HG02571 (cell line): Measurements from ENCODE around the gene STAP2.

Experiments used
- ATAC-seq: cut with Tn5 transposase; IDR thresholded peaks from one replicate; pipeline ENCODE4 v1.9.1; 2021; ENCODE audit warnings: mild to moderate bottlenecking, moderate library complexity; ENCODE audit not compliant: unreplicated experiment

STAP2 gene

DNA sequence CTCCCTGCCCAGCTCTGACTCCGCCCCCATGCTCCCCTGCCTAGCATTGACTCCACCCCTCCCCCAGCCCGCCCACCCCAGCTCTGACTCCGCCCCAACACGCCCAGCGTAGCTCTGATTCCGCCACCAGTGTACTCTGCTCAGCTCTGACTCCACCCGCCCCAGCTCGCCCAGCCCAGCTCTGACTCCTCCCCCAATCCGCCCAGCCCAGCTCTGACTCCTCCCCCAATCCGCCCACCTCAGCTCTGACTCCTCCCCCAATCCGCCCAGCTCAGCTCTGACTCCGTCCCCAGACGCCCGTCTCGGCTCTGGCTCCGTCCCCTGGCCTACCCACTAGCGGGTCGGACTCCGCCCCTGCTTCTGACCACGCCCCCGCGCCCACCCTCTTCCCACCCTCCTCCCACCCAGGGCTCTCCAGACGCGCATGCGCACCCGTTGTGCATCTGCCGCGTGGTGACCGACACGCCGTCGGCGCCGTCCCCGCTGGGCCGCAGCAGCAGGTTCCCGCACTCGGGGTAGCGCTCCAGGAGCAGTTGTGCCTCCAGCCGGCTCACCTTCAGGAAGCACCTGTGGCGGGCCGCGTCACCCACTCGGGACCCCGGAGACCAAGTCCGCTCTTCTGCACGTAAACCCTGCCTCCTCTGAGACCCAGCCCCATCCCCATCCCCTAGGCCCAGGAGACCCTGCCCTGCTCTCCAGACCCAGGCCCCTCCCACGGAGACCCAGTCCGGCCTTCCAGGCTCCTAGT is 10.2 kb downstream of the STAP2 start:
- peak; percentile 66 for ATAC-seq

GRCh38 chr19:4327877-4328242 is 10.8 kb downstream of the STAP2 start:
- peak; percentile 7 for ATAC-seq

DNA sequence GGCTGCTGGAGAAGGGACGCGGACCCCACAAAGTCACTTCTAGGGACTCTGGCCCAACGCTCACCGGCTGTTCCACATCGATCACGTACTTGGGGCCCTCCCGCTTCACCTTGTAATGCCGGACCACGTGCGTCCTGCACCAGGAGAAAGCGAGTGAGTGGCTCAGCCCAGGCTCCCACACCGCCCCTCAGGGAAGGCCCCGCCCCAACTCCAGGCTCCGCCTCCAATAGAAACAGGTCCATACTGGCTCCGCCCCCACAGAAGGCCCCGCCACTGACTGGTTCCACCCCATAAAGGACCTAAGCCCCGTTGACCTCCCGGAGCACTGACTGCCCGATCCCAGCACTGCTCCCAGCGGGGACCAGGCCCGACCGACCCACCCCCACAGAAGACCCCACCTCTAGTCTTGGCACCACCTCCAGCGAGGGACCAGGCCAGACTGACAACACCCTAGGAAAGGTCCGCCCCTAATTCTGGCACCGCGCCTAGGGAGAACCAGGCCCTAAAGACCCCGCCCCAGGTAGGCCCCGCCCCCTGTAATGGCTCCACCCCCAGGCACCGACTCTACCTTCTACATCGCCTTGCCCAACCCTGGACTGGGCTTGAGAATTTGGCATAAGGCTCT is 11.3 kb downstream of the STAP2 start:
- ATAC-seq: no peak

- ATAC-seq: no peak
Observed at GRCh38 chr19:4326837-4327251, 11.8 kb downstream of the STAP2 start.

DNA sequence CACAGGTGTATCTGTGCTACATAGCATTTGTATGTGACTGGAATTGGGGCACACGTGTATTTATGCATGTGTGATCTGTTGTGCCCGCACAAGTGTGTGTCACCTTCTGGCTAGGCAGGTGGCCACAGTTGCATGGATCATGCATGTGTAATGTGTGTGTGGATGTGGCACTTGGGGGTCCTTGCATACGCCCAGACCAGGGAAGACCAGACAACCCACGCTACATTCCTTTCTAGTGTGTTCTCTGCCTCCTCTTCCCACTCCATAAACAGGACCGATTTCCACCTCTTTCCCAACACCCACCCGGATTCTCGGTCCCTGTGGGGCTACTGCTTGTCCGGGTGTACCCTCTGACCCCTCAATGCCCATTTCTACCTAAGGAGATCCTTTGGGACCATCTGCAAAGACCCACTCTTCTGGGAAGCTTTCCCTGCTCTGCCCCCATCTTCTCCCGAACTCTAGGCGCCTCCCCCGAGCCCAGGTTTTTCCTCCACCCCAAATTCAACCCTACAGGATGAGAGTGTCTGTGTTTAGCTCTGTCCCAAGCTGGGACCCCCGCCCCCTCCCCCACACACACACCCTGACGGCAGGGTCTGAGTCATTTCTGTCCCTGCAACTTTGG is 12.3 kb downstream of the STAP2 start:
- no peak for ATAC-seq

DNA sequence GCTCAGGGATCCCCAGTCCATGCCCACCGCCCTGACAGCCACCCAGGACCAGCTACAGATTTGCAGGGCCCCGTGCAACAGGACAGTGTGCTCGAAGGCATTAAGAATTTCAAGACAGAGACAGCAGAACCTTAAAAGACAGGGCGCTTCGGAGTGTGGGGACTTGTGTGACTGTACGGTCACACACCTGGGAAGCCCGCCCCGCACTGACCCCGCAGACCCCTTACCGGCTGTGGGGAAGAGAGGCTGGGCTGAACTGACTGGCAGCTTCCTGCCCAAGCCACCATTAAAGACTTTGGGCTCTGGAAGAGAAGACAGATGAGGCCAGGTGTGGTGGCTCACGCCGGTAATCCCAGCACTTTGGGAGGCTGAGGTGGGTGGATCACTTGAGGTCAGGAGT is 14.4 kb downstream of the STAP2 start:
- no peak for ATAC-seq

GRCh38 chr19:4323692-4324091 is 14.9 kb downstream of the STAP2 start:
- ATAC-seq: no peak

GRCh38 chr19:4322942-4323665 is 15.5 kb downstream of the STAP2 start:
- no peak for ATAC-seq

DNA sequence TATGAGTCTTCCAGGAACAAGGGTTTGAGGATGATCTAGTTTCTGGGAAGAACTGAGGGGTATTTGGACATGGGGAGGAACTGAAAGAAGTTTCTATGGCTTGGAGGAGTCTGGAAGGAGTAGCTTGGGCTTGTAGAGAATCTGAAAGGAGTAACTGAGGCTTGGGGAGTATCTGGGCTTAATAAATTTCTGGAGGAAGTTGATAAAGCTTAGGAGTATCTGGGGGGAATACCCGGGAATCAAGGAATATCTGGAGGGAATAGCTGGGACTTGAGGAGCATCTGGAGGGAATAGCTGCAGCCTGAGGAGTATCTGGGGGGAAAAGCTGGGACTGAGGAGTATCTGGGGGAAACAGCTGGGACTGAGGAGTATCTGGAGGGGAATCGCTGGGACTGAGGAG is 18.2 kb downstream of the STAP2 start:
- no peak for ATAC-seq

DNA sequence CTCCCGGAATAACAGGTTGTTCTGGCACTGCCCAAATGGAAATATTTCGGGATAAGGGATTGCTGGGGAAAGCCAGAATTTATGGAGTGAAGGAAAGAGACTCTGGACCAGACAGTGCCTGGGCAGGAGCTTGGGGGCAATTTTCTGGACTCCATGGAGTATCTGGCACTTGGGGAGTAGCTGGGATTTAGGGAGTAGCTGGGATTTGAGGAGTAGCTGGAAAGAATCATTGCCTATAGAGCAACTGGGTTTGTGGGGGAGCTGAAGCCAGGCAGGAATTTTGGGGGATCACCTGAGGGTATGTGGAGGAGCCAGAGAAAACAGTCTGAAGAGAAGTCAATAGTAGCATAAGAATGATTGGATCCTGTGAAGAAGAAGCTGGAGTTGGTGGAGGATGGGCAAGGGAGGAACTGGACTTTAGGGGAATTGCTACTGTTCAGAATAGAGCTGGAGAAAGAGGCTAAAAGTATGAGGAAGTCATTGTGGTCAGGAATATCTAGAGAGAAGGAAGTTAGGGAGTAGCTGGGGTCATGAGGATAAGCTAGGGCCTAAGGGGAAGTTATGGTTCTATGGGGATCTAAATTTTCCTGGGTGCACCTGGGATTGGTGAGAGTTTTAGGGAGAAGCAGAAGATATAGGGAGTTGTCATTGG is 19.4 kb downstream of the STAP2 start:
- no peak for ATAC-seq

DNA sequence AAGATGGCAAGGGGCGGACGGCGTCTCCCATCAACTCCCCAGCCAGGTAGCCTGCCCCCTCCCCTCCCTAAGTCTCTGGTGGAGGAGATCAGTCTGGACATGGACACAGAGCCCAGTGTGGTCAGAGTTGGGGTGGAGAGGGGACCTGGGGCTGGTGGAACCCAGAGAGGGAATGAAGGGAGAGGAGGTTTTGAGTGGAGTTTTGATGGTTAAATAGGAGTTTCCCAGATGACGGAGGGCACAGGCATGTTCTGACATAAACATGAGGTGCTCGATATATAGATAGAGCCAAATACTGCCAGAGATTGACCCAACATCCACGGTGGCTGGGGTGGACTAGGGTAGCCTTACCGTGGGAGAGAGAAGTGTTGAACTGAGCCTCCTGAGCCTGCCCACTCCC is 20.2 kb downstream of the STAP2 start:
- no peak for ATAC-seq

- no peak for ATAC-seq
Observed at GRCh38 chr19:4316956-4317355, 21.7 kb downstream of the STAP2 start.

DNA sequence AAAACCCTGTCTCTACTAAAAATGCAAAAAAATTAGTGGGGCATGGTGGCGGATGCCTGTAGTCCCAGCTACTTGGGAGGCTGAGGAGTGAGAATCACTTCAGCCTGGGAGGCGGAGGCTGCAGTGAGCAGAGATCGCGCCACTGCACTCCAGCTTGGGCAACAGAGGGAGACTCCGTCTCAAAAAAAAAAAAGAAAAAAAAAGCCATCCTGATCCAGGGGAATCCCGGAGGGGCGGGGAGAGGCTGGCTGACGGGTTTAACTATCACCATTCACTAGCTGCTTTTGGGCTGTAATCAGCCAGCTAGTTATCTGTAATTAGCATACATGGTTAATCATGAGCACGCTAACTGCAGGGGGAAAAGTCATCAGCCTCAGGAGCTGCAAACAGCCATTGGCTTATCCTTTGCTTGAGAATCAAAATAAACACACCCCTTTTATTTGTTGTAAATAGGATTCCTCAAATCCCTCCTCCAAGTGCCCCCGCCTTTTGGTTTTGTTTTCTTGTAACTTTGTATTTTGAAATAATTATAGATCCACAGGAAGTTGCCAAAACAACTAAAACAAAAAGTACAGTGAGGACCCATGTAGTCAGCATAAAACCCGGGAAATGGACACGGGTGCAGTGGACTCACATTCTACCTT is 24.7 kb downstream of the STAP2 start:
- no peak for ATAC-seq

DNA sequence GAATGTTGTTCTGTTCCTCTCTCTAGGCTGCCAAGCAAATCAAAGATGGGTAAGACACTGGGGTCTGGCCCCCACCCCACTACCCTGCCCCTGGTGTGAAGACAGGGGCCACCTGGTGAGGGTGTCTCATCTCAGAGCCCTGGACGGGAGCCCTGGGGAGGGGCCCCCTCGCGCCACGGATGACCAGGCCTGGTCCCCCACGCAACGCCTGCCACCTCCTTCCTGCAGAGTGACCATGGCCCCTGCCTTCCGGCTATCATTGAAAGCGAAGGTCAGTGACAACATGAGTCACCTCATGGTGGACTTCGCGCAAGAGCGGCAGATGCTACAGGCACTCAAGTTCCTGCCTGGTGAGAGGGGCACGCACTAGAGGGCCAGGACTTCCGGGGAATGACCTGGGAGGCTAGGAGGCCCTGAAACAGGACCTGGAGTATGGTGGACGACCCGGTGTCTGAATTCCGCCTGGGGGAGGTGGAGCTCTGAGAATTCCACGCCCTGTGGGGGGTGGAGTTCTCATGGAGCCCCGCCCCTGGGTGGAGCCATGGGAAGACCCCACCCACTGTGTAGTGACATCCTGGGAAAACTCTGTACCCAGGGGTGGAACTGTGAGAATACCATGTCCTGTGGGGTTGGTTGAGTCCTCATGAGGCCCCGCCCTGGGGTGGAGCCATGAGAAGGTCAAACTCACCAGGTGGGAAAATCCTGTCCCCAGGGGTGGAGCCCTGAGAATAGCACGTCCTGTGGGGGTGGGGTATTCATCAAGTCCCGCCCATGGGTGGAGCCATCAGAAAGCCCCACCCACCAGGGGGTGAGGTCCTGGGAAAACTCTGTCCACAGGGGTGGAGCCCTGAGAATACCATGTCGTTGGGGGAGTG is 28.1 kb downstream of the STAP2 start:
- no peak for ATAC-seq

- no peak for ATAC-seq
Observed at GRCh38 chr19:4305659-4306058, 33.0 kb downstream of the STAP2 start.

- no peak for ATAC-seq
Observed at GRCh38 chr19:4305257-4305612, 33.4 kb downstream of the STAP2 start.

DNA sequence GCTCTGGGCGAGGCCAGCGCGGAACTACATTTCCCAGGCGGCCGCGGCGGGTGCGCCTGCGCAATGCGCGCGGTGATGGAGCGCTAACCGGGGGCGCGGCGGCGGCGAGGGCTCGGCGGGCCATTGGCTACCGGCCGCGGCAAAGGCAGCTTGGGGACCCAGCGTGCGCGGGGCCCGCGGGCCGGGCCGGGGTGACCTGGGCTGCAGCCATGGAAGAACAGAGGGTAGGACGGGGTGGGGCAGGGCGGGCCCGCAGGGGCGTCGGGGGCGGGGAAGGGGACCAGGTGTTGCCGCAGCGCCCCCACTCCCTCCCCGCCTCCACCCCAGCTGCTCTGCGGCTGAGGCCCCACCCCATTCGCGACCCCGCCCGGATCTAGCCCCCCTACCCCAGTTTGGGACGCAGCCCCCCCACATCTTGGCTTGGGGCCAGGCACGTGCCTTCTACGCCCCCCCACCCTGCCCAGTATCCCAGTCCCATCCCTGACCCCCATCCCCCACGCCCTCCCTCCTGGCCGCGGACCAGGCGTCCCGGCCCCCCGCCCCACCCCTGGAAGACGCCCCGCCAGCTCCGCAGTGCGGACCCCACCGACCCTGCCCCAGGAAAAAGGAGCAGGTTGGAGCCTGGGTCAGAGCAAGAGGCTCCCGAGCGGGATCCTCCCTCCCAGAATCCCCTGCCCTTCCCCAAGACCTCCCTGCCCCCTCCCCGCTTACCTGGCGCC is 33.9 kb downstream of the STAP2 start, which contains the start of gene FSD1:
Gene FSD1 (plus strand): TSS at position 61 of the 719 bp plus-strand sequence. CDS start 149 bp downstream, at position 210.
- no peak for ATAC-seq

- ATAC-seq: no peak
Observed at GRCh38 chr19:4303819-4304537, 34.6 kb downstream of the STAP2 start.
